NB4 (cell line): Measurements from ENCODE around the gene PDE7B.

ENCODE experiments used
- DNase-seq: peaks from one replicate; pipeline ENCODE4 v3.0.0; 2010; ENCODE audit warnings: low read depth
- H3K4me3 ChIP-seq: one replicate; pipeline ENCODE4 v1.5.1; 2011; ENCODE audit warnings: mild to moderate bottlenecking, low read depth, low read length, moderate library complexity
- MYC ChIP-seq: IDR thresholded peaks from 2 replicates; pipeline ENCODE4 v1.6.1; 2011; ENCODE audit warnings: low read depth, low read length
- POLR2A ChIP-seq: IDR thresholded peaks from 2 replicates; pipeline ENCODE4 v1.6.1; 2011; ENCODE audit warnings: mild to moderate bottlenecking; ENCODE audit not compliant: insufficient read length; ENCODE audit errors: extremely low read depth
- TF ChIP-seq, protein P1 (sequence below): IDR thresholded peaks from one replicate; pipeline ENCODE4 v1.5.1; 2012; ENCODE audit warnings: low read depth, low read length
- TF ChIP-seq, protein P2 (sequence below): IDR thresholded peaks from 2 replicates; pipeline ENCODE4 v1.6.1; 2011; ENCODE audit warnings: low read depth, low read length

Gene PDE7B

GRCh38 chr6:135866445-135867123 is 15.1 kb downstream of the PDE7B start:
- DNase-seq: no peak
- TF ChIP-seq MYC (no peak), POLR2A (no peak)
- TF ChIP-seq, protein P1, sequence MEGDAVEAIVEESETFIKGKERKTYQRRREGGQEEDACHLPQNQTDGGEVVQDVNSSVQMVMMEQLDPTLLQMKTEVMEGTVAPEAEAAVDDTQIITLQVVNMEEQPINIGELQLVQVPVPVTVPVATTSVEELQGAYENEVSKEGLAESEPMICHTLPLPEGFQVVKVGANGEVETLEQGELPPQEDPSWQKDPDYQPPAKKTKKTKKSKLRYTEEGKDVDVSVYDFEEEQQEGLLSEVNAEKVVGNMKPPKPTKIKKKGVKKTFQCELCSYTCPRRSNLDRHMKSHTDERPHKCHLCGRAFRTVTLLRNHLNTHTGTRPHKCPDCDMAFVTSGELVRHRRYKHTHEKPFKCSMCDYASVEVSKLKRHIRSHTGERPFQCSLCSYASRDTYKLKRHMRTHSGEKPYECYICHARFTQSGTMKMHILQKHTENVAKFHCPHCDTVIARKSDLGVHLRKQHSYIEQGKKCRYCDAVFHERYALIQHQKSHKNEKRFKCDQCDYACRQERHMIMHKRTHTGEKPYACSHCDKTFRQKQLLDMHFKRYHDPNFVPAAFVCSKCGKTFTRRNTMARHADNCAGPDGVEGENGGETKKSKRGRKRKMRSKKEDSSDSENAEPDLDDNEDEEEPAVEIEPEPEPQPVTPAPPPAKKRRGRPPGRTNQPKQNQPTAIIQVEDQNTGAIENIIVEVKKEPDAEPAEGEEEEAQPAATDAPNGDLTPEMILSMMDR: no peak
- TF ChIP-seq, protein P2, sequence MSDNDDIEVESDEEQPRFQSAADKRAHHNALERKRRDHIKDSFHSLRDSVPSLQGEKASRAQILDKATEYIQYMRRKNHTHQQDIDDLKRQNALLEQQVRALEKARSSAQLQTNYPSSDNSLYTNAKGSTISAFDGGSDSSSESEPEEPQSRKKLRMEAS: no peak
- no peak overlapping the region for H3K4me3 ChIP-seq

DNA sequence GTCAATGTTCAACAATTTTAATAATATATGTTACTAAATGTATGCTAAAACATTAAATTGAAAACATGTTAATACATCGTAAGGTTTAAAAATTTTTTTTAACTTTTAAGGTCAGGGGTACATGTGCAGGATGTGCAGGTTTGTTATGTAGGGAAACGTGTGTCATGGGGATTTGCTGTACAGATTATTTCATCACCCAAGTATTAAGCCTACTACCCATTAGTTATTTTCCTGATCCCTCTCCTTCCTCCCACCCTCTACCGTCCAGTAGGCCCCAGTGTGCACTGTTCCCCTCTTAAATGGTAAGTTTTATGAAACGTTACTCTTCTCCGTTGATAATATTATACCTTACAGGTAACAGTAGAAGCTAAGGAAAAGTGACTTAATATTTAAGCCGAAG is 15.8 kb downstream of the PDE7B start:
- no peak for DNase-seq
- TF ChIP-seq, protein P2: no peak
- TF ChIP-seq, protein P1: no peak
- no peak for TF ChIP-seq MYC
- no peak for TF ChIP-seq POLR2A
- H3K4me3 ChIP-seq: no peak overlapping the region

DNA sequence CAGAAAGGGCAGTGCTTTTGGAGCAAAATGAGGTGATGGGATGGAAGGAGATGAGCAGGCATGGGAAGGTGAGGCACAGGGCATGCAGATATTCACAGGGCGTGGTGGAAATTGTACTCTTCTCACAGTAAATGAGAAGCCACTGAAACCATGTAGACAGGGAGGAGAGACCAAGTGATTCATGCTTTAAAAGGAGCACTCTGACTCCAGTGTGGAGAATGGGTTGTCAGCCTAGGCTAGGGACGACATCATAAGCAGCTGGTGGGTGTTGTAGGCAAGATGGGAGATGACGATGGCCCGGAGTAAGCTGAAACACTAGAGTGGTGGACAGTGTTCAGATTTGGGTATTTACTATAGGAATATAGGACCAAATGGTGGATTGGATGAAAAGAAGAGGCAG is 18.4 kb downstream of the PDE7B start:
- no peak overlapping the region for H3K4me3 ChIP-seq
- no peak for DNase-seq
- TF ChIP-seq, protein P1: no peak
- TF ChIP-seq, protein P2: no peak
- TF ChIP-seq POLR2A (no peak), MYC (no peak)

GRCh38 chr6:135870722-135871121 is 19.2 kb downstream of the PDE7B start:
- H3K4me3 ChIP-seq: no peak overlapping the region
- TF ChIP-seq, protein P2: no peak
- TF ChIP-seq, protein P1: no peak
- TF ChIP-seq MYC (no peak), POLR2A (no peak)
- DNase-seq: no peak

GRCh38 chr6:135871296-135871695 is 19.8 kb downstream of the PDE7B start:
- DNase-seq: no peak
- TF ChIP-seq, protein P1: no peak
- TF ChIP-seq, protein P2: no peak
- no peak for TF ChIP-seq POLR2A
- no peak for TF ChIP-seq MYC
- no peak overlapping the region for H3K4me3 ChIP-seq
